ENCODE results near the gene KLHL22. TPM values are rescaled to one million over a fixed set of nuclear protein-coding genes. Genes with fewer than 3 reads are reported as not detected.

The KLHL22 gene
- total and polyA plus RNA-seq, 2 of the 8 experiments (the other 6 are each of a cell fraction or from before 2014, with no cell fraction given), result 9.4 to 16.2 TPM

DNA sequence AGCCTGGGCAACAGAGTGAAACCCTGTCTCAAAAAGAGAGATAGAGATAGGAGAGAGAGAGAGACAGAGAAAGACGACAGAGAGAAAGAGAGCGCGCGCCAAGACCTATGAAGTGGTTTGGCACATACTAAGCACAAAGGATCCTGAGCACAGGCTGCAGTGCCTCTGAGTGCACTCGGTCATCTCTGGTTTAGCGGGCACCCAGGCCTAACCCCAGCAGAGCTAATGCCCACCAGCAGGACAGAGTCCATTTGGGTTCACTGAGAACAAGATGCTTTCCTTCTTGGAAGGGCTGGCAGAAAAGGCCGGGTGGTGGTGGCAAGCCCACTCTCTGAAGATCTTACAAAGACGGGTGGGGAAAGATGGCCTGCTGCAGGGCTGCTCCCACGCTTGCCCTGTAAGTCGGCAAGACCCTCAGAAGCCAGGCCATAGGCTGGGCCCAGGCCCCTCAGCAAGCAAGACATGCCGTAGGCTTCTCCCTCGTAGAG is 61.3 kb downstream of the KLHL22 start:
- CTCF ChIA-PET (ENCODE audit: partially characterized antibody), result interaction anchor here (1.0 to 1.6 kb wide), 3 partner anchors 16 to 23 kb away, joined by 3 to 8 read pairs (median 5); no protein-coding TSS in a partner anchor
- H2BK120ac ChIP-seq (replicated peaks; ENCODE audit: low read depth, low read length), result no peak overlapping the region

More for the DNA sequence above, 61.3 kb downstream of the KLHL22 start:
- H3K27ac ChIP-seq (ENCODE audit: low read depth, low read length), result no peak overlapping the region
- H2BK12ac ChIP-seq (ENCODE audit: low read depth, low read length), result no peak overlapping the region
- no peak overlapping the region for H2BK15ac ChIP-seq (ENCODE audit: low read length)
- H3K79me1 ChIP-seq (ENCODE audit: low read depth, low read length), result peaks cover 2% of the 10 kb centered on the region; the same call in 1 of the 2 replicates
- 96% methylated on average over 12 of the region's 12 CpGs; no CpG with 5 or more reads in 1 of the 2 experiments for WGBS, 2 experiments (ENCODE audit: extremely low coverage in 1 of 2, insufficient coverage in 1 of 2, insufficient read length in 1 of 2, insufficient replicate concordance in 2 of 2, low coverage in 1 of 2, low lambda C conversion rate in 2 of 2, missing lambda C conversion rate in 1 of 2)
- no peak overlapping the region for H3K18ac ChIP-seq (ENCODE audit: extremely low read depth, low read length)
- no peak overlapping the region for H2AFZ ChIP-seq (ENCODE audit: low read length)
- H3K79me2 ChIP-seq (ENCODE audit: control insufficient read depth in 1 of 2, insufficient read depth in 2 of 2, low read length in 2 of 2), result no peaks in the 10 kb centered on the region
- H3K56ac ChIP-seq (replicated peaks; ENCODE audit: insufficient read length, low read depth, low read length), result no peak overlapping the region
- H3K36me3 ChIP-seq (ENCODE audit: control insufficient read depth in 2 of 4, insufficient read depth in 4 of 4, low read length in 3 of 4), result peaks cover 0 to 3% (median 0%) of the 10 kb centered on the region in 4 experiments; a peak in 1 of 8 replicates
- no peak overlapping the region for H2BK5ac ChIP-seq (ENCODE audit: low read depth, low read length)
- H3K23me2 ChIP-seq (ENCODE audit: low read depth, low read length), result peaks cover 22% of the 10 kb centered on the region; the same call in 1 of the 2 replicates
- H3K4me3 ChIP-seq (ENCODE audit: extremely low read depth in 1 of 4, insufficient read depth in 2 of 4, low read depth in 3 of 4, low read length in 4 of 4), result no peak overlapping the region
- no peak overlapping the region for H3K23ac ChIP-seq (ENCODE audit: insufficient read length)
- POLR2A ChIA-PET (ENCODE audit: partially characterized antibody), result interaction anchor here (0.9 kb wide), 1 partner anchor 12 kb away, joined by 3 read pairs; no protein-coding TSS in a partner anchor
- peaks cover 20 to 49% of the 10 kb centered on the region in 2 experiments for H4K20me1 ChIP-seq (replicated peaks in 1 of 2; ENCODE audit: control insufficient read depth in 1 of 2, insufficient read depth in 2 of 2, low read length in 2 of 2)
- H3K9ac ChIP-seq (replicated peaks in 1 of 4; ENCODE audit: extremely low read depth in 1 of 4, low read depth in 3 of 4, low read length in 3 of 4), result no peak overlapping the region
- FAIRE-seq, result no peak
- no peak overlapping the region for H4K8ac ChIP-seq (ENCODE audit: extremely low read depth, insufficient read depth, low read length)
- no peak overlapping the region for H3K4ac ChIP-seq (replicated peaks; ENCODE audit: insufficient read length, low read depth, low read length)
- peaks cover 40 to 94% (median 81%) of the 10 kb centered on the region in 4 experiments for H3K27me3 ChIP-seq (replicated peaks in 1 of 4; ENCODE audit: control insufficient read depth in 3 of 4, extremely low read depth in 1 of 4, insufficient read depth in 3 of 4, low read length in 3 of 4)
- H4K5ac ChIP-seq (ENCODE audit: insufficient read length, low read depth, low read length), result no peak overlapping the region
- no peak overlapping the region for H4K91ac ChIP-seq (replicated peaks; ENCODE audit: insufficient read length, low read length)
- no peaks in the 10 kb centered on the region for H3K9me3 ChIP-seq (ENCODE audit: insufficient read depth in 2 of 2, low read depth in 1 of 2, low read length in 1 of 2)
- peaks cover 0 to 30% (median 19%) of the 10 kb centered on the region in 4 experiments; a peak in 5 of 7 replicates for H3K4me1 ChIP-seq (replicated peaks in 1 of 4; ENCODE audit: control insufficient read depth in 3 of 4, insufficient read depth in 4 of 4, low read length in 3 of 4)
- H2AK5ac ChIP-seq (ENCODE audit: low read depth, low read length), result no peak overlapping the region
- H3K14ac ChIP-seq (ENCODE audit: insufficient read length), result no peak overlapping the region
- TF ChIP-seq POLR2AphosphoS5 (IDR thresholded peaks at IDR 0.05; ENCODE audit: low read depth, low read length) (no peak), TCF12 (IDR thresholded peaks at IDR 0.05; ENCODE audit: low read depth, low read length) (no peak), EZH2 (IDR thresholded peaks at IDR 0.05; ENCODE audit: low read depth, low read length, severe bottlenecking) (no peak), CHD1 (IDR thresholded peaks at IDR 0.05; ENCODE audit: low read depth, low read length) (no peak), JUND (IDR thresholded peaks at IDR 0.05; ENCODE audit: low read length) (no peak), POLR2A (IDR thresholded peaks at IDR 0.05; ENCODE audit: control extremely low read depth in 1 of 2, low read depth in 2 of 2, low read length in 2 of 2) (no peak), E2F6 (IDR thresholded peaks at IDR 0.05) (no peak), HDAC2 (IDR thresholded peaks at IDR 0.05; ENCODE audit: borderline replicate concordance in 1 of 2, low read depth in 2 of 2, low read length in 2 of 2) (no peak)
- TF ChIP-seq, protein P1, sequence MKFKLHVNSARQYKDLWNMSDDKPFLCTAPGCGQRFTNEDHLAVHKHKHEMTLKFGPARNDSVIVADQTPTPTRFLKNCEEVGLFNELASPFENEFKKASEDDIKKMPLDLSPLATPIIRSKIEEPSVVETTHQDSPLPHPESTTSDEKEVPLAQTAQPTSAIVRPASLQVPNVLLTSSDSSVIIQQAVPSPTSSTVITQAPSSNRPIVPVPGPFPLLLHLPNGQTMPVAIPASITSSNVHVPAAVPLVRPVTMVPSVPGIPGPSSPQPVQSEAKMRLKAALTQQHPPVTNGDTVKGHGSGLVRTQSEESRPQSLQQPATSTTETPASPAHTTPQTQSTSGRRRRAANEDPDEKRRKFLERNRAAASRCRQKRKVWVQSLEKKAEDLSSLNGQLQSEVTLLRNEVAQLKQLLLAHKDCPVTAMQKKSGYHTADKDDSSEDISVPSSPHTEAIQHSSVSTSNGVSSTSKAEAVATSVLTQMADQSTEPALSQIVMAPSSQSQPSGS (IDR thresholded peaks at IDR 0.05; ENCODE audit: low read length), result no peak
- H3K4me2 ChIP-seq (ENCODE audit: insufficient read depth in 1 of 2, low read depth in 2 of 2, low read length in 2 of 2), result no peak overlapping the region
- H2BK20ac ChIP-seq (ENCODE audit: low read length), result no peak overlapping the region
- DNase-seq (ENCODE audit: low read depth in 1 of 2, low spot score in 2 of 2), result no peak

All from H1 (cell line).